ENCODE data around the gene ZNF682.
A peak's percentile ranks its signal among the peaks of the same experiment; 100 is the strongest.

ZNF682 gene

GRCh38 chr19:20051841-20052768 is 12.8 kb upstream of the ZNF682 start (continued):
- no peak for TF ChIP-seq REST (tag by site-specific recombination; IDR thresholded peaks at IDR 0.05)
- no peak; the same call in 1 of the 2 replicates for TF ChIP-seq TRIM28 (IDR thresholded peaks at IDR 0.05; ENCODE audit: borderline replicate concordance, low read length)
- TF ChIP-seq ZNF16 (tag by site-specific recombination; IDR thresholded peaks at IDR 0.05; ENCODE audit: low read depth), result no peak
- no peak for TF ChIP-seq ZNF280D (tag by site-specific recombination; IDR thresholded peaks at IDR 0.05)
- no peak for TF ChIP-seq ZNF521 (tag by site-specific recombination; IDR thresholded peaks at IDR 0.05)
- no peak for TF ChIP-seq TSHZ1 (tag by site-specific recombination; IDR thresholded peaks at IDR 0.05; ENCODE audit: borderline replicate concordance)
- TF ChIP-seq KLF8 (tag by site-specific recombination; IDR thresholded peaks at IDR 0.05), result peak; percentile 70; the same call in 1 of the 2 replicates
- peak; percentile 55 for TF ChIP-seq ATF2 (tag by site-specific recombination; IDR thresholded peaks at IDR 0.05; ENCODE audit: low read depth)
- TF ChIP-seq ZNF645 (tag by site-specific recombination; IDR thresholded peaks at IDR 0.05), result no peak
- TF ChIP-seq IKZF3 (tag by site-specific recombination; IDR thresholded peaks at IDR 0.05), result peak; percentile 91
- no peak for TF ChIP-seq ZNF416 (tag by site-specific recombination; IDR thresholded peaks at IDR 0.05)
- TF ChIP-seq ZNF148 (tag by site-specific recombination; IDR thresholded peaks at IDR 0.05; ENCODE audit: borderline replicate concordance), result no peak
- no peak for TF ChIP-seq ZNF768 (tag by site-specific recombination; IDR thresholded peaks at IDR 0.05)
- TF ChIP-seq PRDM2 (tag by site-specific recombination; IDR thresholded peaks at IDR 0.05; ENCODE audit: borderline replicate concordance), result no peak
